DND-41 (cell line): ENCODE data around the gene C3AR1.

Experiments used
- EZH2 ChIP-seq: IDR thresholded peaks from 3 replicates; pipeline ENCODE4 v1.6.1; 2012; ENCODE audit warnings: borderline replicate concordance, low read depth, mild to moderate bottlenecking, moderate library complexity, low read length, inconsistent platforms; ENCODE audit not compliant: severe bottlenecking
- TF ChIP-seq, protein P1 (sequence below): IDR thresholded peaks from 2 replicates; pipeline ENCODE4 v1.5.1; 2012; ENCODE audit warnings: borderline replicate concordance, low read length, moderate library complexity, mild to moderate bottlenecking; ENCODE audit not compliant: poor library complexity, severe bottlenecking; ENCODE audit errors: extremely low read depth

GRCh38 chr12:8065991-8066594 is at the start of gene C3AR1:
- TF ChIP-seq, protein P1, sequence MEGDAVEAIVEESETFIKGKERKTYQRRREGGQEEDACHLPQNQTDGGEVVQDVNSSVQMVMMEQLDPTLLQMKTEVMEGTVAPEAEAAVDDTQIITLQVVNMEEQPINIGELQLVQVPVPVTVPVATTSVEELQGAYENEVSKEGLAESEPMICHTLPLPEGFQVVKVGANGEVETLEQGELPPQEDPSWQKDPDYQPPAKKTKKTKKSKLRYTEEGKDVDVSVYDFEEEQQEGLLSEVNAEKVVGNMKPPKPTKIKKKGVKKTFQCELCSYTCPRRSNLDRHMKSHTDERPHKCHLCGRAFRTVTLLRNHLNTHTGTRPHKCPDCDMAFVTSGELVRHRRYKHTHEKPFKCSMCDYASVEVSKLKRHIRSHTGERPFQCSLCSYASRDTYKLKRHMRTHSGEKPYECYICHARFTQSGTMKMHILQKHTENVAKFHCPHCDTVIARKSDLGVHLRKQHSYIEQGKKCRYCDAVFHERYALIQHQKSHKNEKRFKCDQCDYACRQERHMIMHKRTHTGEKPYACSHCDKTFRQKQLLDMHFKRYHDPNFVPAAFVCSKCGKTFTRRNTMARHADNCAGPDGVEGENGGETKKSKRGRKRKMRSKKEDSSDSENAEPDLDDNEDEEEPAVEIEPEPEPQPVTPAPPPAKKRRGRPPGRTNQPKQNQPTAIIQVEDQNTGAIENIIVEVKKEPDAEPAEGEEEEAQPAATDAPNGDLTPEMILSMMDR = no peak
- TF ChIP-seq EZH2 = no peak
